ENCODE data around the gene GOLGA1. TPM values are rescaled to one million over a fixed set of nuclear protein-coding genes. Genes with fewer than 3 reads are reported as not detected.

The GOLGA1 gene
- polyA plus RNA-seq, 3 donors = 3.1 to 15.7 (median 8.0) TPM

DNA sequence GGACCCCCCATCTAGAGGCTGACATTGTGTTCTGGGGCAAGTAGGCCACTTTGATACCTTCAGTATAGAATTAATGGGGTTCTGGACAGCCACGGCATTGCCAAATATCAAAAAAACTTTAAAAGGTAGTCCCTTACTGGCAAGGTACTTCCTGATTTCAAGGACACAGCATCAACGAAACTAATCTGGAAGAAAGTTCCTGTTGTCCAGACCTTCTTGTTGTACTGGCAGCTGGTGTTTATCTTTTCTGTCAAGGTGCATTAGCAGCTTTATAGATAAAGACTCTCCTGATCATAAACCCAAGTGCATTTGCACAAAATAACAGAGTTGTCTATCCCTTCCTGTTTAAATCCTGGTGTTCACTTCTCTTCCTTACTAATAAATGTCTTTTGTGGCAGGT is 23.7 kb upstream of the GOLGA1 start:
- Mint-ChIP-seq H3K27ac (peak overlapping the region in 6 of 7 donors; percentile 62 to 88 (median 77)), H3K36me3 (peaks cover 0 to 4% of the 10 kb centered on the region in 2 donors), H3K4me1 (peaks cover 59% of the 10 kb centered on the region), H3K4me3 (no peak overlapping the region), H3K9me3 (no peaks in the 10 kb centered on the region), H3K27me3 (ENCODE audit: low read depth in 3 of 3) (no peaks in the 10 kb centered on the region)
- WGBS (ENCODE audit: insufficient coverage) = 0% methylated on average over 1 of the region's 2 CpGs
- no peaks in the 10 kb centered on the region for H3K79me2 ChIP-seq (ENCODE audit: insufficient read depth, low read length)
- no peaks in the 10 kb centered on the region for H3K9me3 ChIP-seq (replicated peaks in 1 of 2; ENCODE audit: control insufficient read depth in 1 of 2, insufficient read depth in 1 of 2, low read length in 2 of 2)
- no peak overlapping the region for H3K9ac ChIP-seq (ENCODE audit: insufficient read depth, low read length, poor library complexity, severe bottlenecking)
- peaks cover 46 to 62% of the 10 kb centered on the region in 2 donors for H3K4me1 ChIP-seq (ENCODE audit: control insufficient read depth in 1 of 2, insufficient read depth in 2 of 2, low read length in 2 of 2)
- peak overlapping the region; percentile 39 for H2AFZ ChIP-seq (ENCODE audit: insufficient read depth, low read depth, low read length, poor library complexity, severe bottlenecking)
- H3K4me2 ChIP-seq (replicated peaks; ENCODE audit: extremely low read depth, low read length, poor library complexity, severe bottlenecking) = peak overlapping the region; percentile 26
- H3K4me3 ChIP-seq (replicated peaks in 1 of 3; ENCODE audit: low read depth in 2 of 3, low read length in 3 of 3) = peak overlapping the region in 1 of 3 experiments; percentile 11
- H3K27ac ChIP-seq (ENCODE audit: low read depth in 1 of 2, low read length in 2 of 2) = peak overlapping the region in 1 of 2 donors; percentile 65
- H3K27me3 ChIP-seq (ENCODE audit: control insufficient read depth in 2 of 2, insufficient read depth in 2 of 2, low read length in 2 of 2) = no peaks in the 10 kb centered on the region
- no peaks in the 10 kb centered on the region for H4K20me1 ChIP-seq (ENCODE audit: insufficient read depth, low read length)
- H3K36me3 ChIP-seq (replicated peaks in 1 of 2; ENCODE audit: control insufficient read depth in 1 of 2, insufficient read depth in 2 of 2, low read length in 2 of 2) = no peaks in the 10 kb centered on the region
- intact Hi-C loops (cut with micrococcal nuclease) = no loop called here
- DNase-seq = peak in 2 of 3 donors; percentile 21 to 54
- TF ChIP-seq, protein P1, sequence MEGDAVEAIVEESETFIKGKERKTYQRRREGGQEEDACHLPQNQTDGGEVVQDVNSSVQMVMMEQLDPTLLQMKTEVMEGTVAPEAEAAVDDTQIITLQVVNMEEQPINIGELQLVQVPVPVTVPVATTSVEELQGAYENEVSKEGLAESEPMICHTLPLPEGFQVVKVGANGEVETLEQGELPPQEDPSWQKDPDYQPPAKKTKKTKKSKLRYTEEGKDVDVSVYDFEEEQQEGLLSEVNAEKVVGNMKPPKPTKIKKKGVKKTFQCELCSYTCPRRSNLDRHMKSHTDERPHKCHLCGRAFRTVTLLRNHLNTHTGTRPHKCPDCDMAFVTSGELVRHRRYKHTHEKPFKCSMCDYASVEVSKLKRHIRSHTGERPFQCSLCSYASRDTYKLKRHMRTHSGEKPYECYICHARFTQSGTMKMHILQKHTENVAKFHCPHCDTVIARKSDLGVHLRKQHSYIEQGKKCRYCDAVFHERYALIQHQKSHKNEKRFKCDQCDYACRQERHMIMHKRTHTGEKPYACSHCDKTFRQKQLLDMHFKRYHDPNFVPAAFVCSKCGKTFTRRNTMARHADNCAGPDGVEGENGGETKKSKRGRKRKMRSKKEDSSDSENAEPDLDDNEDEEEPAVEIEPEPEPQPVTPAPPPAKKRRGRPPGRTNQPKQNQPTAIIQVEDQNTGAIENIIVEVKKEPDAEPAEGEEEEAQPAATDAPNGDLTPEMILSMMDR (IDR thresholded peaks at IDR 0.05) = no peak

DNA sequence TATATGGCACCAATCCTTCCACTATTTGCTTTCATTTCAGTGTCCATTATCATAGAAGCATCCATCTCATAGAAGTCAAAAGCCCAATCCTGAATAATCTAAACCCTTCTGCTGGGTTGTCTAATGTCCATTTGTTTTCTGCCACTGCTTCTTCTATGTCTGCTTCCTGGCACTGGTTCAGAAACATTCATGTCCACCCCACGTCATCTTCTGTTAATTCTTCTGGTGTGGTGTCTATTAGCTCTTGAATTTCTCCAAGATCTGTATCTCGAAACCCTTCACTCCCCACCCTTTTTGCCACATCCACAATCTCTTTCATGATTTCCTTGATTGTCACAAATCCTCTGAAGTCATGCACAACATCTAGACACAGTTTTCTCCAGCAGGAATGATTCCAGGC is 23.2 kb upstream of the GOLGA1 start:
- intact Hi-C loops (cut with micrococcal nuclease) = no loop called here
- Histone ChIP-seq H4K20me1 (ENCODE audit: insufficient read depth, low read length) (no peaks in the 10 kb centered on the region), H3K27ac (ENCODE audit: low read depth in 1 of 2, low read length in 2 of 2) (peak overlapping the region in 1 of 2 donors; percentile 65), H3K27me3 (ENCODE audit: control insufficient read depth in 2 of 2, insufficient read depth in 2 of 2, low read length in 2 of 2) (no peaks in the 10 kb centered on the region), H2AFZ (ENCODE audit: insufficient read depth, low read depth, low read length, poor library complexity, severe bottlenecking) (peak overlapping the region; percentile 27), H3K4me1 (ENCODE audit: control insufficient read depth in 1 of 2, insufficient read depth in 2 of 2, low read length in 2 of 2) (peaks cover 44 to 56% of the 10 kb centered on the region in 2 donors), H3K4me3 (replicated peaks in 1 of 3; ENCODE audit: low read depth in 2 of 3, low read length in 3 of 3) (peak overlapping the region in 1 of 3 experiments; percentile 11), H3K36me3 (replicated peaks in 1 of 2; ENCODE audit: control insufficient read depth in 1 of 2, insufficient read depth in 2 of 2, low read length in 2 of 2) (no peaks in the 10 kb centered on the region), H3K9me3 (replicated peaks in 1 of 2; ENCODE audit: control insufficient read depth in 1 of 2, insufficient read depth in 1 of 2, low read length in 2 of 2) (no peaks in the 10 kb centered on the region), H3K79me2 (ENCODE audit: insufficient read depth, low read length) (no peaks in the 10 kb centered on the region), H3K4me2 (replicated peaks; ENCODE audit: extremely low read depth, low read length, poor library complexity, severe bottlenecking) (peak overlapping the region; percentile 26), H3K9ac (ENCODE audit: insufficient read depth, low read length, poor library complexity, severe bottlenecking) (no peak overlapping the region)
- no peaks in the 10 kb centered on the region for H3K27me3 Mint-ChIP-seq (ENCODE audit: low read depth in 3 of 3)
- H3K4me1 Mint-ChIP-seq = peaks cover 54% of the 10 kb centered on the region
- H3K9me3 Mint-ChIP-seq = no peaks in the 10 kb centered on the region
- no CpG with 5 or more reads among the region's 2 CpGs for WGBS (ENCODE audit: insufficient coverage)
- H3K27ac Mint-ChIP-seq = peak overlapping the region; percentile 33 to 88 (median 77)
- peaks cover 0 to 5% of the 10 kb centered on the region in 2 donors for H3K36me3 Mint-ChIP-seq
- peak overlapping the region; percentile 3 to 63 for H3K4me3 Mint-ChIP-seq
- DNase-seq = no peak
- TF ChIP-seq, protein P1 (IDR thresholded peaks at IDR 0.05) = no peak
